OCI-M2 (cell line): ENCODE data around the gene NPTX1.

Experiments used
- DNase-seq: peaks from one replicate; lab custom pipeline; 2025; ENCODE audit not compliant: unreplicated experiment; lab: John Stamatoyannopoulos, UW

NPTX1 gene

GRCh38 chr17:80479246-80479566, 2.8 kb upstream of the NPTX1 start:
- DNase-seq: no peak

- DNase-seq: no peak
These were observed 2.3 kb upstream of the NPTX1 start for GRCh38 chr17:80478487-80479245.

GRCh38 chr17:80477647-80478478, 1.5 kb upstream of the NPTX1 start:
- DNase-seq: no peak

GRCh38 chr17:80476877-80477646, 655 bp upstream of the NPTX1 start:
- no peak for DNase-seq

GRCh38 chr17:80474961-80475909, 1.2 kb downstream of the NPTX1 start:
- no peak for DNase-seq

- DNase-seq: no peak
These were observed 2.0 kb downstream of the NPTX1 start for GRCh38 chr17:80474231-80474960.

GRCh38 chr17:80473701-80474100, 2.7 kb downstream of the NPTX1 start:
- no peak for DNase-seq

- no peak for DNase-seq
These were observed 3.4 kb downstream of the NPTX1 start for GRCh38 chr17:80472996-80473395.

GRCh38 chr17:80471922-80472321, 4.5 kb downstream of the NPTX1 start:
- no peak for DNase-seq

GRCh38 chr17:80470603-80471002, 5.8 kb downstream of the NPTX1 start:
- no peak for DNase-seq

GRCh38 chr17:80469667-80470066, 6.7 kb downstream of the NPTX1 start:
- DNase-seq: no peak

- DNase-seq: no peak
These were observed 7.5 kb downstream of the NPTX1 start for GRCh38 chr17:80468781-80469493.

- no peak for DNase-seq
These were observed 8.2 kb downstream of the NPTX1 start for GRCh38 chr17:80468242-80468641.

GRCh38 chr17:80466188-80466705, 10.2 kb downstream of the NPTX1 start:
- DNase-seq: no peak

- no peak for DNase-seq
These were observed 11.0 kb downstream of the NPTX1 start for GRCh38 chr17:80465327-80465974.

- DNase-seq: no peak
These were observed 11.9 kb downstream of the NPTX1 start for GRCh38 chr17:80464486-80464885.

- no peak for DNase-seq
These were observed 12.5 kb downstream of the NPTX1 start for GRCh38 chr17:80463784-80464400.

GRCh38 chr17:80461528-80462160, 14.8 kb downstream of the NPTX1 start:
- DNase-seq: no peak
